Thyroid gland (tissue), 4 donors: Measurements from ENCODE around the gene CEP57L1. TPM values are rescaled to one million over a fixed set of nuclear protein-coding genes. Genes with fewer than 3 reads are reported as not detected.
"Not testable (repeated sequence)": the region's sequence is repeated elsewhere in the genome, so short reads cannot be mapped to it uniquely, and the experiment has no call there.

Experiments used
- DNase-seq, 2 donors: peaks; one replicate each; pipeline ENCODE4 v3.0.0-alpha.2; 2019
- H3K27ac ChIP-seq, 3 donors: fragments of 200-600 bp; sonication (generic); 1 replicate in 2 of 3; 2 replicates in 1 of 3; pipeline ENCODE4 v1.5.1; 2016 to 2019; ENCODE audit warnings: mild to moderate bottlenecking in 1 of 3, moderate library complexity in 1 of 3
- H3K27me3 ChIP-seq: fragments of 200-600 bp; sonication (generic); one replicate; pipeline ENCODE4 v1.5.1; 2019
- H3K36me3 ChIP-seq, 2 donors: fragments of 200-600 bp; sonication (generic); one replicate each; pipeline ENCODE4 v1.5.1; 2016 to 2019
- H3K4me1 ChIP-seq, 2 donors: fragments of 200-600 bp; sonication (generic); one replicate each; pipeline ENCODE4 v1.5.1; 2017 to 2019
- H3K4me3 ChIP-seq, 3 donors: fragments of 200-600 bp; sonication (generic); replicated peaks in 1 of 3; 1 replicate in 2 of 3; 2 replicates in 1 of 3; pipeline ENCODE4 v1.5.1; 2016; ENCODE audit warnings: mild to moderate bottlenecking in 1 of 3
- H3K9me3 ChIP-seq: fragments of 200-600 bp; sonication (generic); one replicate; pipeline ENCODE4 v1.5.1; 2017
- CTCF ChIP-seq, 6 experiments: fragments of 200-600 bp in 3 of 6; fragments of 450-650 bp in 3 of 6; sonication (generic) in 3 of 6; IDR thresholded peaks; one replicate each; pipeline ENCODE4 v1.5.1; 2016 to 2019; ENCODE audit warnings: antibody characterized with exemption in 6 of 6, mild to moderate bottlenecking in 2 of 6, inconsistent platforms in 1 of 6, moderate library complexity in 1 of 6
- POLR2A ChIP-seq, 2 donors: fragments of 450-650 bp; IDR thresholded peaks; one replicate each; pipeline ENCODE4 v1.6.1; 2017; ENCODE audit warnings: antibody characterized with exemption in 2 of 2, mild to moderate bottlenecking in 2 of 2, moderate library complexity in 1 of 2
- WGBS, 2 donors: methylation state at CpG; one replicate each; pipeline ENCODE4 v1.1.5; 2017; 5-methylcytosine and 5-hydroxymethylcytosine counted together
- intact Hi-C: fragments of 100-400 bp; cut with DNase I; formaldehyde crosslinking; loops from one replicate; pipeline ENCODE4 v1.15.1; 2023
- total RNA-seq, 4 donors: library from RNA; depleted of rRNA; stranded (reverse); fragments of >200 nt; gene quantifications; one replicate each; pipeline ENCODE4 v1.2.3, GENCODE V29; 2016

The CEP57L1 gene
- total RNA-seq, 4 donors from 2014 or later, result 15.0 to 27.7 (median 19.5) TPM

GRCh38 chr6:109125504-109125903 lies 30.2 kb downstream of the CEP57L1 start:
- H3K9me3 ChIP-seq, result no peaks in the 10 kb centered on the region
- WGBS, 2 donors, result 95 to 97% methylated on average over 3 of the region's 3 CpGs
- H3K4me1 ChIP-seq, result peaks cover 18 to 20% of the 10 kb centered on the region in 2 donors
- no peak overlapping the region for H3K4me3 ChIP-seq
- no peak overlapping the region for H3K27ac ChIP-seq
- intact Hi-C loops, result no loop called here
- no peak for DNase-seq
- no peaks in the 10 kb centered on the region for H3K36me3 ChIP-seq
- no peaks in the 10 kb centered on the region for H3K27me3 ChIP-seq
- TF ChIP-seq CTCF (IDR thresholded peaks at IDR 0.05) (no peak), POLR2A (IDR thresholded peaks at IDR 0.05) (no peak)

DNA sequence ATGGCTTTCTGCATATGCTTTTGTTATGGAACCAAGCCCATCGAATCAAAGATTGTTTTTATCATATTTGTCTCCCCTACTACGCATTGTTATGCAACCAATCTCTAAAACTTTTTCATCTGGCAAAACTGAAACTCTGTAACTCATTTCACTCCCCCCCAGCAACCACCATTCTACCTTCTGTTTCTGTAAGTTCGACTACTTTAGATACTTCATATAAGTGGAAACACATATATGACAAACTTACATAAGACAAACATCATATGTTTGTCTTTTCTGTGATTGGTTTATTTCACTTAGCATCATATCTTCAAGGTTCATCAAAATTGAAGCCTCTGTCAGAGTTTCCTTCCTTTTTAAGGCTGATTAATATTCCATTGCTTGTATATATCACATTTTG lies 34.8 kb downstream of the CEP57L1 start:
- Histone ChIP-seq H3K9me3 (no peaks in the 10 kb centered on the region), H3K27me3 (no peaks in the 10 kb centered on the region), H3K36me3 (no peaks in the 10 kb centered on the region), H3K4me1 (no peaks in the 10 kb centered on the region), H3K27ac (no peak overlapping the region), H3K4me3 (no peak overlapping the region)
- 91 to 94% methylated on average over 3 of the region's 3 CpGs for WGBS, 2 donors
- intact Hi-C loops, result no loop called here
- TF ChIP-seq CTCF (IDR thresholded peaks at IDR 0.05), result no peak
- no peak for TF ChIP-seq POLR2A (IDR thresholded peaks at IDR 0.05)
- DNase-seq, result no peak

DNA sequence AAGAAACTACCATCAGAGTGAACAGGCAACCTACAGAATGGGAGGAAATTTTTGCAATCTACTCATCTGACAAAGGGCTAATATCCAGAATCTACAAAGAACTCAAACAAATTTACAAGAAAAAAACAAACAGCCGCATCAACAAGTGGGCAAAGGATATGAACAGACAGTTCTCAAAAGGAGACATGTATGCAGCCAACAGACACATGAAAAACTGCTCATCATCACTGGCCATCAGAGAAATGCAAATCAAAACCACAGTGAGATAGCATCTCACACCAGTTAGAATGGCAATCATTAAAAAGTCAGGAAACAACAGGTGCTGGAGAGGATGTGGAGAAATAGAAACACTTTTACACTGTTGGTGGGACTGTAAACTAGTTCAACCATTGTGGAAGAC lies 40.3 kb downstream of the CEP57L1 start:
- DNase-seq, H3K27me3 ChIP-seq, H3K36me3 ChIP-seq, H3K9me3 ChIP-seq, H3K4me1 ChIP-seq, intact Hi-C loops, H3K27ac ChIP-seq, H3K4me3 ChIP-seq: not testable (repeated sequence)
- WGBS, 2 donors, result 100% methylated on average over 1 of the region's 1 CpG

GRCh38 chr6:109136039-109136438 lies 40.7 kb downstream of the CEP57L1 start:
- H3K9me3 ChIP-seq, H3K4me3 ChIP-seq, H3K36me3 ChIP-seq, DNase-seq, H3K27ac ChIP-seq, H3K4me1 ChIP-seq, H3K27me3 ChIP-seq, intact Hi-C loops: not testable (repeated sequence)
- WGBS, 2 donors, result 91 to 98% methylated on average over 6 of the region's 6 CpGs

DNA sequence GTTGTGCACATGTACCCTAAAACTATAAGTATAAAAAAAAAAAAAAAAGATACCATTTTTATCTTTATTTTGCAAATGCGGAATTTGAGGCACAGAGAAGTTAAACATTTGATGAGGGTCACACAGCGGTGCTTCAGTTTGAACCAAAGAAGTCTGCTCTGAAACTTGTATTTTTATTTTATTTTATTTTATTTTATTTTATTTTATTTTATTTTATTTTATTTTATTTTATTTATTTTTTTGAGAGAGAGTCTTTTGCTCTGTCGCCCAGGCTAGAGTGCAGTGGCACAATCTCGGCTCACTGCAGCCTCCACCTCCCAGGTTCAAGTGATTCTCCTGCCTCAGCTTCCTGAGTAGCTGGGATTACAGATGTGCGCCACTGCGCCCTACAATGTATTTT lies 41.2 kb downstream of the CEP57L1 start:
- H3K36me3 ChIP-seq, H3K27me3 ChIP-seq, H3K4me3 ChIP-seq, DNase-seq, intact Hi-C loops, H3K4me1 ChIP-seq, H3K9me3 ChIP-seq, H3K27ac ChIP-seq: not testable (repeated sequence)
- WGBS, 2 donors, result 97 to 98% methylated on average over 6 of the region's 6 CpGs

- Histone ChIP-seq H3K27ac (no peak overlapping the region), H3K27me3 (no peaks in the 10 kb centered on the region), H3K36me3 (no peaks in the 10 kb centered on the region), H3K4me1 (no peaks in the 10 kb centered on the region), H3K4me3 (no peak overlapping the region), H3K9me3 (no peaks in the 10 kb centered on the region)
- WGBS, 2 donors, result 84 to 90% methylated on average over 6 of the region's 6 CpGs
- no peak for DNase-seq
- TF ChIP-seq CTCF (IDR thresholded peaks at IDR 0.05) (no peak), POLR2A (IDR thresholded peaks at IDR 0.05) (no peak)
- intact Hi-C loops, result no loop called here
Measured at GRCh38 chr6:109139109-109139508, 43.8 kb downstream of the CEP57L1 start.

DNA sequence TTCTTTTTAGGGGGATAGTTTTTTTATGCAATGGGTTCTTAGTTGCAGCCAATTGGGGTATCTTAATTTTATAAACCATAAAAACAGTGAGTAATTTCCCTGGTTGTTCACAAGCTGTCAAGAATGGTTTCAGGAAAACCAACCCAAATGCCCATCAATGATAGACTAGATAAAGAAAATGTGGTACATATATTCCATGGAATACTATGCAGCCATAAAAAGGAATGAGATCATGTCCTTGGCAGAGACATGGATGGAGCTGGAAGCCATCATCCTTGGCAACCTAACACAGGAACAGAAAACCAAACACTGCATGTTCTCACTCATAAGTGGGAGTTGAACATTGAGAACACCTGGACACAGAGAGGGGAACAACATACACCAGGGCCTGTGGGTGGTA lies 46.8 kb downstream of the CEP57L1 start:
- H3K4me3 ChIP-seq, H3K36me3 ChIP-seq, intact Hi-C loops, DNase-seq, H3K27me3 ChIP-seq, H3K27ac ChIP-seq, H3K4me1 ChIP-seq, H3K9me3 ChIP-seq: not testable (repeated sequence)
